GM18951 (cell line): ENCODE measurements around the gene CNN2.
"Not testable (repeated sequence)": the region's sequence is repeated elsewhere in the genome, so short reads cannot be mapped to it uniquely, and the experiment has no call there.

Experiments used
- POLR2A ChIP-seq: IDR thresholded peaks from 4 replicates; pipeline ENCODE4 v1.6.1; 2011; ENCODE audit warnings: mild to moderate bottlenecking; ENCODE audit not compliant: insufficient read length, insufficient read depth; ENCODE audit errors: extremely low read depth
- in situ Hi-C: fragments of 300-500 bp; cut with MboI; formaldehyde crosslinking; loops from one replicate; pipeline ENCODE4 v1.12.0; 2022; ENCODE audit warnings: low sequenced_read_pairs, mixed read lengths, inconsistent platforms; ENCODE audit not compliant: unreplicated experiment

The CNN2 gene

DNA sequence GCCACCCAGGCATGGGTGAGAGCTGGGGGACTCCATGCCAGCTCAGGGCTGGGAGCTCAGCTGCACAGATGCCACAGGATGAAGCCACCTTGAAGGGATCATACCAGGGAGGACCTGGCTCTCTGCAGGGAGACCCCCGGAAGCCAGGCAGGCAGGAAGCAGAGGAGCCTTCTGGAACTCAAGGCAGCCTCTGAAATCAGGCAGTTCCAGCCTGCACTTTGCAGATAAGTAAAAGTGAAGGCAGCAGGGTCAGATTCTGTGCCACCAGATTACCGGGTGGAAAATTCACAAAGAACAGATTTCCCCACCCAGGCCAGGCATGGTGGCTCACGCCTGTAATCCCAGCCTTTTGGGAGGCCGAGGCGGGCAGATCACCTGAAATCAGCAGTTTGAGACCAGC, 8.0 kb upstream of the CNN2 start:
- no peak for TF ChIP-seq POLR2A
- in situ Hi-C loops = no loop called here

GRCh38 chr19:1018932-1019615, 7.3 kb upstream of the CNN2 start:
- in situ Hi-C loops = no loop called here
- TF ChIP-seq POLR2A = no peak

- TF ChIP-seq POLR2A = no peak
- in situ Hi-C loops = no loop called here
Measured at GRCh38 chr19:1019616-1019961, 6.8 kb upstream of the CNN2 start.

DNA sequence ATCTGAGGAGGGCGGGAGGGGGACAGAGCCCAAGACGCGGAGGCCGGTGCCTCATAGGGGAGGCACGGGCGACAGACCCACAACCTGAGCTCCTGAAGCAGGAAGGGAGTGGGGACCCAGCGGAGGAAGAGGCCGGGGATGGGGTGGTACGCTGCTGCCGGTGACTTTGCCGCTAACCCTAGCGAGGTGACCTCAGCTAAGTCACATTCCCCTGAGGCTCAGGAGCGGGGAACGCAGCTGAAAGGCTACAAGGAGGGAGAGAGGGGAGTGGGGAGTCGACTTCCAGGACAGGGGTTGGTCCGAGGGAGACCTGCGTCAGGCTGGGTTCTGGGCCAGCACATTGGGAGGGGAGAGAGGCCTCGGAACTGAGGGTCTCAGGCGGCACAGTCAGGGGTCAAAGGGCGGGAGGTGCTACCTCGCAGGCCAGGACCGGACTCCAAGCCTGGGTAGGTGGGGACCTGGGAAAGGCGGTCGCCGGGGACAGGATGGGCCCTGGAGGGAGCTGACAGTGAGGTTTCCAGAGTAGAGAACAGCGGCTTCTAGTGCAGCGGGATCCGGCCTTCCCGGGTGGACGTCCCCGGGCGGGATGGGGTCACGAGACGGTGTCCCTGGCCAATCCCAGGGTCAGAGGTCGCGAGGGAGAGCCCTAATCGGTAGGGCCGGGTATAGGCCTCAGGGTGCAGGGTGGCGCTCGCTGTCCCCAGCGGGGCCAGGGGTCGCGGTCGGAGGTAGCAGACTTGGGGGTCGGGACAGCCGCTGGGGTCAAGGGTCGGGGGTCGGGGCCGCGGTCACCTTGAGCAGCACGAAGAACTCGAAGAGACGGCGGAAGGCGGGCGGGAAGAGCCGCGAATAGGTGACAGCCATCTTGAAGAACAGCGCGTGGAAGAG, 6.2 kb upstream of the CNN2 start:
- in situ Hi-C loops = no loop called here
- no peak for TF ChIP-seq POLR2A

GRCh38 chr19:1020868-1021425, 5.5 kb upstream of the CNN2 start, which contains the start of gene TMEM259:
Gene TMEM259 (minus strand): TSS chr19:1021123. CDS start chr19:1020996, 127 bp downstream.
- in situ Hi-C loops = no loop called here
- peak; percentile 84 for TF ChIP-seq POLR2A

DNA sequence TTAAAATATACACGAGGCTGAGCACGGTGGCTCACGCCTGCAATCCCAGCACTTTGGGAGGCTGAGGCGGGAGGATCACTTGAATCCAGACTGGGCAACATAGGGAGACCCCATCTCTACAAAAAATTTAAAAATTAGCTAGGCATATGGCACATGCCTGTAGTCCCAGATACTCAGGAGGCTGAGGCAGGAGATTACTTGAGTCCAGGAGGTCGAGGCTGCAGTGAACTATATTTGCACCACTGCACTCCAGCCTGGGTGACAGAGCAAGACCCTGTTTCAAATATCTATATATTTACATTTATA, 2.6 kb upstream of the CNN2 start:
- in situ Hi-C loops = not testable (repeated sequence)

DNA sequence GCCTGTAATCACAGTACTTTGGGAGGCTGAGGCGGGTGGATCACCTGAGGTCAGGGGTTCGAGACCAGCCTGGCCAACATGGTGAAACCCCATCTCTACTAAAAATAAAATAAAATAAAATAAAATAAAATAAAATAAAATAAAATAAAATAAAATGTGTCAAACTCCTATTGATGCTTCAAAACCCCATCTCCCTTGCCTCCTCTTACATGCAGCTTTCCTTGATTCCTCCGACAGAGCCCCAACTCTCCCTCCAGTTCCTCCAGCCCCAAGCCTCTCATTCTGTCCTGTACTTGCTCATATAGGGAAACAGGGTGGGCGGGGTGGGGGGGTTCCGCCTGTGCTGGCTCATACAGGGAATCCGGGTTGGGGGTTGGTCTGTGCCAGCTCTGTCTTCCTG, 1.3 kb upstream of the CNN2 start:
- in situ Hi-C loops = not testable (repeated sequence)

DNA sequence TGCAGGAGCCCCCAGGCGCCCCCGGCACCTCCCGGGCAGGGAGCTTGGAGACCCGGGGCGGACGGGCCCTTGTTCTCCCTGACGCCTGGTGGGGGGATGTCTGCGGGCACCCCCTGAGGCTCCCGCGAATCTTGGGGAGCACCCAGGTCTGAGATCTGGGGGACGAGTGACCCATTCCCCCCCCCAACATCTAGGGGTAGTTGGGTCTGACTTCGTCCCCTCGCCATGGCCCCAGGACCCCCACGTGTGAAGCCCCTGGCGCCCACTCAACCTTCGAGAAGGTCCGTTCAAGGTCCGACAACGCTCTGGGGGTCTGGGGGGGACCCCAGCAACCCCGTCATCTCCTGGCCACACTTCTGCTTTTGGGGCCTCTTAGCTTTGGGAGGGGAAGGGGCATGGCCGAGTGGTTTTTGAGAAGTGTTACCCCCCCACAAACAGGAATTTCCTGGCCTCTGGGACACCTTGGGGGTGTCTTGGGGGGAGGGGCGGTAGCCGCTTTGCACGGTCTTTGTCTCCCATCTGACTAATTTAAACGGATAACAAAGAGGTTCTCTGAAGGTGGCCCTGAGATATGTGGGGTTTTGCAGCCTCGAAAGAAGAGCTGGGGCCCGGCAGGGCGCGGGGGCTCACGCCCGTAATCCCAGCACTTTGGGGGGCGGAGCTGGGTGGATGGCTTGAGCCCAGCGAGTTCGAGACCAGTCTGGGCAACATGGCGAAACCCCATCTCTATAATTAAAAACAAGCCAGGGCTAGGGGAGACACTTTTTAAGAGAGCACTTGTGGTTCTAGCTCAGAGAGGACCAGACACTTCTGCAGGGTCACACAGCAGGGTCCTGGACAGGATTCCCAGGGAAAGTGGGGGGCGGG, 608 bp downstream of the CNN2 start:
- in situ Hi-C loops = no loop called here

DNA sequence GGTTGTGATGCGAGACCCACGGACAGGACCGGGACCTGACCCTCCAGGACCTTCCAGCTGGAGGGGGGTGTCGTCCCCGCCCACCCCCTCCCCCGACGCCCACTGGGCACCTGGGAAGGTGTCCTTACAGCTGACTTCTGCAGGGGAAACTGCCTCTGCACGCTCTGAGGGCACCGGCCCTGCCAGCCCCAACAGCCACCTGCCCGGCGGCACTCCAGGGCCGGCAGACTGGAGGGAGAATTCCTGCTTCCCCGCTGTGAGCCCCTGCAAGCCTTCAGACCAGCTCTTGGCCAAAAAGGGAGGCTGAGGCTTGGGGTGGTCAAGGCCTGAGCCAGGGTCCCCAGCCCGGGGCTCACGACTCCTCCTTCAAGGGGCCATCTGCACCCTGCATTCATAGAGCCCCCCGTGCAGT, 1.2 kb downstream of the CNN2 start:
- in situ Hi-C loops = no loop called here
- TF ChIP-seq POLR2A = no peak

More for the DNA sequence above, 608 bp downstream of the CNN2 start:
- TF ChIP-seq POLR2A = no peak

- in situ Hi-C loops = no loop called here
- TF ChIP-seq POLR2A = peak; percentile 58
Measured at GRCh38 chr19:1028062-1028926, 1.9 kb downstream of the CNN2 start.

- TF ChIP-seq POLR2A = no peak
- in situ Hi-C loops = no loop called here
Measured at GRCh38 chr19:1032264-1032867, 6.0 kb downstream of the CNN2 start.

GRCh38 chr19:1035998-1036621, 9.7 kb downstream of the CNN2 start:
- in situ Hi-C loops = no loop called here
- TF ChIP-seq POLR2A = no peak

- in situ Hi-C loops = no loop called here
- no peak for TF ChIP-seq POLR2A
Measured at GRCh38 chr19:1037621-1038064, 11.2 kb downstream of the CNN2 start.
